ENCODE measurements around the gene NRCAM.

The NRCAM gene

DNA sequence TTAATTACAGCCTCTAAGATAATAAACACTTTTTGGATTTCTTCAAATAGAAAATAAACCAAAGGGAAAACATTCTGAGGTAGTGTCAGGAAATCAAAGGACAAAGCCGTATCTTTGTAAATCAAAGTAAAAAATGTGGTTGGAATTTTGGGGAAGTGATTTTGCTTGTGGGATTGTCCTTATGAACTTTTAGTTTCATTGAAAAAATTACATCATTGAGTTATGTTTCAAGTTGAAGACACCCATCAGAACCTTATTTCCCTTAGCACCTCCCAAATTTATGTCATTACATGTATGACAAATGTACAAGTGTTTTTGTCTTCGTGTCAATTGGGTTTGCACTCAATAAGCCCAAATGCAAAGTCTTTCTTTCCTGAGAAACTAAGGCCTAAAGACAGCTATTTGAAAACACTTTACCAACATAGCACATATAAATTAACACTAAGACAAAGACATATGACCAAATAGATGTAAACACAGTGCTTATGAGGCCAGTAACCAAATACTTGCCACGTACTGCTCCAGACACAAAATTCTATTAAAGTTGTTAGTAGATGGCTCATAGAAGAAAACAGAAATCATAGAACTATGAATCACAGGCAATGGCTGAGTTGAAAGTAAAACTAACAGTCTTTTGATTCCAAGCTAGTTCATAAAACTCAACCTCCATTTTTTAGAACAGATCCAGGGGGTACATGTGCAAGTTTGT is 299.2 kb downstream of the NRCAM start:
- DNase-seq (ENCODE audit: low spot score): no peak

DNA sequence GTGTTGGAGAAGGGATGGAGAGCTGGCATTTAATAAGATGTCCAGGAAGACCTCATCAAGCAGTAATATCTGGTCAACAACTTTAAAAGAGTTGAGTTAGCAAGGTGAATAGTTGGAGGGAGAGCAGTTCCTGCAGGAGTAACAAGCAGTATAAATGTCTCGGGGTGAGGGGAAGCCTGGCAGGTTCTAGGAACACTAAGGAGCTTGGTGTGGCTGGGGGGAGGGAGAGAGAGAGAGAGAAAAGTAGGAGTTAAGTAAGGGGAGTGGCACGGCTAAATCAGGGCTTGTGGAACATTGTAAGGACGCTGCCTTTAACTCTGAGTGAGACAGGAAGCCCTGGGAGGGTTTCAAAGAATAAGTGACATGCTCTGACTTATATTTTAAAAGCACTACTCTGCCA is 304.0 kb downstream of the NRCAM start:
- no peak for DNase-seq (ENCODE audit: low spot score)

DNA sequence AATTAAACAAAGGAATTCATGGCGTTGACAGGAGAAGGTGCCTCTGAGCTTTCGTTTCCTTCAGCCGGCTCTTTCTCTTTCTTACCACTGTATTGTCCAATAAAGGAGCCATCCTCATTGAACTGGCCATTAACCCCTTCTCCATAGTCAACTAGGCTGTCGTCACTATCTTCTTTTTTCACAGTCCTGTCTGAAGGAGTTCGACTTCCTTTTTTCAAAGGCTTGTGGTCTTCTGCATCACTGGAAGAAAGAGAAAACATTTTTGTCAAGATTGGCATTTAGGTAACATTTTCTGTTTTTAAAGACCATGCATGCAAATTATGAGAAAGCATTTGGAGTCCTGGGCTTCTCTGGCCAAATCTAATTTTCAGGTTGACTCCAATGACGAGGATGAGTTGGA is 306.3 kb downstream of the NRCAM start:
- no peak for DNase-seq (ENCODE audit: low spot score)

DNA sequence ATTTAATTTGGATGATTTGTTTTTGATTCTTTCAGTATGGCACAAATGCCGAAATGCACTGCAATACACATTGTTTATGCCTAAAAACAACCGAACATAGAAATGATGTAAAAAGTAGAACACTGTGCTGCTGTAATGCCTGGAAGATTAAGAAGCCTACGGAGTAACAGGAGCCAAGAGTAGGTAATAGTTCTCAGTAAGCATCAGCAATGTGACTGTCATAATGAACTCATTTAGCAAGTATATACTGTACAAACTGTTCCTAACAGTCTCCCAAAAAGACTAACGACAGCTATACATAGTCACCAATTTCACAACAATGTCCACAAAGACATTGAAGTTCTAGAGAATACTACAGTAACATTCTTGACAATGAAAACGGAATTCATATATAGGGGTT is 307.1 kb downstream of the NRCAM start:
- no peak for DNase-seq (ENCODE audit: low spot score)

DNA sequence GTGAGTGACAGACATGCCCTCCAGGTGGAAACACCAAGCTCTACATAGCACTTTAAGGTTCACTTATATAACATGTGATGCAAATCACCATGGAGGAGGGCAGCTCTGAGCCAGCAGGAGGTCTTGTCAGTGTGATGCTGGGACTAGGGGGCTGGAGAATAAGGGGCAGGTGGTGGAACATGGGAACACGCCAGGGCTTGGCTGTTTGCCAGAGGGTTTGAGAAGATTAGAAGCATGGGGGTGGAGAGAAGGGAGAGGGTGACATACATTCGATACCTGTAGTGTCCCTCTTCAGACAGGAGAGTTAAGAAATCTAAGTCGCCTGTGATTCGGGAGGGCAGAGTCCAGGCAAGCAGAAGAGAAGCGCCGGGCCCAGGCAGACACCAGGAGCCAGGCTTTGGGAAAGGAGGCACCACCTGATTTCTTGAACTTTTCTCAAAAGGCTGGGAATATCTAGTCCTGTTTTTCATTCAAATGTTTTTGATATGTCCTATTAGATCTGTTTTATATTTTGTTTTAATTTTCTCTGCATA is 309.1 kb downstream of the NRCAM start:
- no peak for DNase-seq (ENCODE audit: low spot score)

DNA sequence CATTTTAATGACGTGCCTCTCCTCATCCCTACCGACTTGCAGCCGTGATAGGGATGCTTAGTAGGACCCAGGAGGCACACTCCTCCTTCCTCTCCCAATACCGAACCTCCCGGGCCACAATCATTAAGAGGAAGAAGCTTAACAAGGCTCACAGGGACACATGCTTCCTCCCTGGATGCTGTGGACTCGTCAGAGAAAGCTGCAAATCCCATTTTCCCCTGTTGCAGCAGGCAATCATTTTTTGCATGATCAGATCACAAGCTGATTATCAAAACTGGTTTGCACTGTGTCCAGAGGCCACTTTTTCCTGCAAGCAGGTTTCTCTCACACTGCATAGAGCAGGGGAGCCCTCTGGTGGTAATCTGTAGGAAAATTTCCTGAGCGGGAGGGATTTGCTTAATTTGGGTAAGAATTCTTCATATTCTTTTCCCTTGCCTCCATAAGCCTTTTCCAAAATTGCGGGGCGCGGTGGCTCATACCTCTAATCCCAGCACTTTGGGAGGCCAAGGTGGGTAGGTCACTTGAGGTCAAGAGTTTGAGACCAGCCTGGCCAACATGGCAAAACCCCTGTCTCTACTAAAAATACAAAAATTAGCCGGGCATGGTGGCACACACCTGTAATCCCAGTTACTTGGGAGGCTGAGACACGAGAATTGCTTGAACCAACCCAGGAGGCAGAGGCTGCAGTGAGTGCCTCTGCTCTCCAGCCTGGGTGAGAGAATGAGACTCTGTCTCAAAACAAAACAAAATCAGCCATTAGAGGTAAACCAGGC is 310.0 kb downstream of the NRCAM start:
- DNase-seq (ENCODE audit: low spot score): peak; percentile 5

DNA sequence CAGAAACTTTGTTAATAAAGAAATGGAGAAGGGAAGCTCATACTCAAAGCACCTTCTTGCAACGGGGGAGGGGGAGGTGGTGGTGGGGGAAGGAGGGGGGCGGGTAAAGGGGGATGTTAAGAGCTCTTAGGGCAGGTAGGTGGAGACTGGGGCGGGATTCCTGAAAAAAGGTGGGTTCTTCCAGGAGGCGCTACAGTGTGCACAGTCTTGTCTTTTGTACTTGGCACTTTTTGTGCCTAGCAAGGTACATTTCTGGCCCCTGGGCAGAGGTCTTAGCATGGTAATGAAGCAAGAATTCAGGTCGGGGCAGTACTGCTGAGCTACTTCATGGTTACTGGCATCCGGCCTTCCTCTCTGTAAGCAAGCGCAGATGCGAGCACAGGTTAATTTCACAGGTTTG is 310.8 kb downstream of the NRCAM start:
- no peak for DNase-seq (ENCODE audit: low spot score)

DNA sequence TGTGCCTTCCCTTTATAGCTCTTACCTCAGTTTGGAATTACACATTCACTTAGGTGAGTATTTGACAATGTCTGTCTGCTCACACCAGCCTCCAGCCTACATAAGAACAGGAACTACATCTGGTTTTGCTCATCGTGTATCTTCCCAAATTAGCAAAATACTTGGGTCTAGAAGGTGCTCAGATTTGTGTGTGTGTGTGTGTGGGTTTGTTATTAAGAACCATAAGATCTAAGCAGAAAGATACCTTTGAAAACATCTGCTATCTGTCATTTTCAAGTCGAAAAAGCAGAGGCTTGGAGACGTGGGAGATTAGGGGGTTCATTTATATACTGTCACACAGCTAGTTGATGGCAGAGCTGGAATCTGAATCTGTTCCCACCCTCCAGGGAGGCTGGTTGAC is 311.3 kb downstream of the NRCAM start:
- DNase-seq (ENCODE audit: low spot score): no peak

DNA sequence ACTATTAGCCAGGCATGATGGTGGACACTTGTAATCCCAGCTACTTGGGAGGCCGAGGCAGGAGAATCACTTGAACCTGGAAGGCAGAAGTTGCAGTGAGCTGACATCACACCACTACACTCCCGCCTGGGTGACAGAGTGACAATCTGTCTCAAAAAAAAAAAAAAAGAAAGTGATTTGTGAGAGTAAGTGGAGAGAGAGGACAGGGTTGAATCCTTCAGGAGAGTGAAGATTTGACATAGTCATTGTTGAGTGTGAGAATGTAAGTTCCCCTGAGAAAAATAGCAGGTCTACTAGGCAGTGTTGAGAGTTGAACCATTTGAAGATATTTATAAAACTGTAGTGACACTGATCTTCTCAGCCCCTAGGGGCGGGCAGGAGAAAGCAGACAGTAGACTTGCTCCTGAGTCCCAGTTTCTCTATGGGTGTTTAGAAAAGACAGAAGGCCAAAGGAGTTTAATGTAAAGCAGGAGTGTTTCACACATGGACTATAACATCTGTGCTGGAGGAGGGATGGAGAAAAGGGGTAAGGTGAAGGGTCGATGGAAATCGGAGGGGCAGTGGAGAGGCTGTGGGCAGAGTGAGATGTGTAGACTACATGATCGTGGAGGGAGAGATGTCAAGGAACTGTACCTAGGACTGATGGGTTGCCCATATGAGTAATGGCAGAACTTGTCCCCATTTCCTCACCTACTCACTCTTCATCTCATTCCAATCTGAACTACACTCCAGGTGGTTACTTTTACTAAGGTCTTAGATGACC is 312.4 kb downstream of the NRCAM start:
- no peak for DNase-seq (ENCODE audit: low spot score)

DNA sequence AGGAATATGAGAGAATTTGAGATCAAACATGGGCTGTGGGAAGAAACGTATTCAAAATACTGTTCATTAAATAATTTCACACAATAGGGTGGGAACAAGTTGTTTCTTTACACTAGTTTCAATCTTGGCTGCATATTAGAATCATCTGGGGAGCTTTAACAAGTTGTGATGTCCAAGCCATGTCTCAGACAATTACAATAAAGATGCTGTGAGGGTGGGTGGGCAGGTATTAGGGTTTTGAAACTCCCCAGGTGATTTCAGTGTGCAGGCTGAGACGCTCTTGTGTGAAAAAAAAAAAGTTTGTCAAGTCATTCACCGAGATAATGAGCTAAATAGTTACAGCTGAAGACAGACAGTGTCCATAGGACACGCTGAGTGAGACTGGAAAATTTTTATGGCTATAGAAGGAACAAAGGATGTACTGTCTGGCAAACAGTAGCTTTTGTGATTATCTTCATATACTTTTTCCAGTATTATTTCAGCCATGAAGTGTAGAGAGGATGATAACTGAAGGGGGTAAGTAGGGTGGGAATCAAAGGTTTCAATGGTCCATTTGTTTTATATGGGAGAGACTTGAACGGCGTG is 313.5 kb downstream of the NRCAM start:
- no peak for DNase-seq (ENCODE audit: low spot score)

DNA sequence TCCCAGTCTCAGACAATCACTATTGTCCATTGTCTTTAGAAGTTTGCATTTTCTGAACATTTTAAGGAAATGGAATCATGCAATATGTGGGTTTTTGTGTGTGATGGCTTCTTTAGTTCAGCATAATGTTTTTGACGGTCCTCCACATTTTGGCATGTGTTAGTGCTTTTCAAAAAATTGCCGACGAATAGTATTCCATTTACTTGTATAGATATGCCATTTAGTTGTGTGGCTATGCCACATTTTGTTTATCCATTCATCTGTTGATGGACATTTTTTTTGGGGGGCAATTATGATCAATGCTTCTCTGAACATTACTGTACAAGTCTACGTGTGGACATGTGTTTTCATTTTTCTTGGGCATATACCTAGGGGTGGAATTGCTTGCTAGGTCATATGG is 314.1 kb downstream of the NRCAM start:
- DNase-seq (ENCODE audit: low spot score): no peak

DNA sequence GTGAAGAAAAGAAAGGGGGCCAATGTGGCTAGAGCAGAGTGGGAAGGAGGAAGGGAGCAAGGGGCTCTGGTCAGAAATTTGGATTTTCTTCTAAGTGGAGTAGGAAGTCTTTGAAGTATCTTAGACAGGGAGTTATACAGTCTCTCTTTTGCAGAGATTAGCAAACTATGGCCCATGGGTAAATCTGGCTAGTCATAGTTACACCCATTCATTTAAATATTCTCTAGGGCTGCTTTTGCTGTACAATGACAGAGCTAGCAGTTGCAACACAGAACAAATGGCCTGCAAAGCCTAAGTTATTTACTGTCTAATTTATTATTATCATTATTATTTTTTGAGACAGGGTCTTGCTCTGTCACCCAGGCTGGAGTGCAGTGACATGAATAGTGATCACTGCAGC is 315.6 kb downstream of the NRCAM start:
- DNase-seq (ENCODE audit: low spot score): no peak

DNA sequence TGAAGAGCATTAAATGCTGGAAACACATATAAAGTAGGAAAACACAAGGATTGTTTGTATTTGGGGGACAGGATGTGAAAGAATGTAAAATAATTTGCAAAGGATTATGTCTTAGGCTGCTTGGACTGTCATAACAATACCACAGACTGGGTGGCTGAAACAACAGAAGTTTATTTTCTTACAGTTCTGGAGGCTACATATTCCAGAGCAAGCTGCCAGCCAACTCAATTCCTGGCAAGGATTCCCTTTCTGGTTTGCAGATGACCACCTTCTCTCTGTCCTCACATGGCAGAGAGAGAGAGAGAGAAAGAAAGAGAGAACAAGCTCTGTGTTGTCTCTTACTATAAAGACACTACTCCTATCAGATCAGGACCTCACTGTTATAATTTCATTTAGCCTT is 317.3 kb downstream of the NRCAM start:
- DNase-seq (ENCODE audit: low spot score): no peak

DNA sequence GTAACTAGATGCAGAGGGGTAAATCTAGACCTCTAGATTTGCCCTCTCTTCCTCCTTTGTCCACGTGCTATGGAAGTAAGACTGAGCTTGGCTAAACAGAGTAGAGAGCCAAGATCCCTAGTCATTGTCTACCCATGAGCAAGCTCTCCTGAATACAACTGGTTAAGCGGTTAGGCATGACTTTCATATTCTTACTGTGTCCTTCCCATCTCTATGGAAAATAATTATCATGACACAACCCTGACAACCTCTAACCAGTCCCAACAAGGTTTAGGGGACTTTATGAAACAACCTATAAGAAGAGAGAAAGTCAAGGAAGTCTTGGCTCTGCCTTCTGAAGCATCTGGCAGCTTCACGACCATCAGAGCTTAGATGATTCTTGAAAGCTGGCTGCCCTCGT is 318.2 kb downstream of the NRCAM start:
- DNase-seq (ENCODE audit: low spot score): no peak

DNA sequence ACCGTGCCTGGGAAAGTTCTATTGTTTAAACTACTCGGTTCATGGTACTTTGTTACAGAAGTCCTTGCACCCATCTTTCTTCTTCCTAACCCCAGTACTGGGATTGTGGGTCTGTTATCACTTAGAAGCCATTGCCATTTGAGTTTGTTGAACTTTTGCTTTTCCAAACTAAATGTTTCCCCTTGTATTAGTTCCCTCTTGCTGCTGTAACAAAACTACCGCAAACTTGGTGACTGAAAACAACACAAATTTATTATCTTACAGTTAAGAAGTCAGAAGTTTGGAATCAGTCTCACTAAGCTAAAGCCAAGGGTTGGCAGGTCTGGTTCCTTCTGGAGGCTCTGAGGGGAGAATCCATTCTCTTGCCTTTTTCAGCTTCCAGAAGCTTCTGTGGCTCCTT is 319.2 kb downstream of the NRCAM start:
- no peak for DNase-seq (ENCODE audit: low spot score)

DNA sequence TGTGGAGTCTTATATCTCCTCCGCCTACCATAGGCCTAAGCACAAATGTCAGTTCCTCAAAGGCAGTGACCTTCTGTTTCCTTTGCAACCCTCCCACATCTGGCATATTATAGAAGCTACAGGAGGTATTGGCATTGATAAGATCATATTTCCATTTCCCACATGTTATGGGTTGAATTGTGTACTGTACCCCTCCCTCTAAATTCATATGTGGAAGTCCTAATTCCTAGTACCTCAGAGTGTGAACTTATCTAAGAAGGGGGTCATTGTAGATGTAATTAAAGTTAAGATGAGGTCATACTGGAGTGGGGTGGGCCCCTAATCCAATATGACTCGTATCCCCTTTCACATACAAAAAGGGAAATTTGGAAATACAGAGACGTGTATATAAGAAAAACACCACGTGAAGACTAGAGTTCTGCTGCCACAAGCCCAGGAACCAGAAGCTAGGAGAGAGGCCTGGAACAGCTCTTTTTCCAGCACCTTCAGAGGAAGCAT is 320.0 kb downstream of the NRCAM start:
- no peak for DNase-seq (ENCODE audit: low spot score)

DNA sequence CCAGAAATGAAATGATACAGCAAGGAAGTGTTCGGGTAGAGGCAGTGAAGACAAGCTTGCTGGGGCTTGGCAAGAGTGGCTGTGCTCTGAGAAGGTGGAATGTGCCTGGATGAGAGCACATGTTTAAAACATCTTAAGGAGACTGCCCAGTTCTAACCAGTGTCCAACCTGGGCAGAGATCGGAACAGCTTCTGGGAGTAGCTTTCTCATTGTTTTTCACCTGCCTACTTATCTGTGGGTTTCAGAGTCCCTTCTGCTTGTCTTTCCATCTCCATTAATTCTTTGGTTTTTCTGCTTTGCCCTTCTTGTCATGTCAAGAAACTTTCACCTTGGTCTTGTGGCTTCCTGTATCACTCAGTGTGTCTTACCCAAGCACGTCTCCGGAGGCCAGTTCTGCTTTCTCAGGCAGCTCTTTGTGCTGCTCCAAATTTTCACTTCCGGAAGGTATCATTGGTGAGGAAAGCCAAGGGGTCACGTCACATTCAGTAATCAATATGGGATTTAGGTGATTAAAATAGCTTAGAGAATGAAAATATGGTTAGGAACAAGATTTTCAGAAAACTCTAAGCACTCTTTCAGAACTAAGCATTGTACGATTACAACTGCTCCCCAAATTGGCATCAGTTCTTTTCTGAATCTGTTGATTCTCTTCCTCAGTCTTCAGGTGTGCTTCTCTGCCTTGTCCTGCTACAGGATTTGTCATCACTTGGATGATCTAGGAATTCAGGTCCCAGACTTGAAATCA is 320.6 kb downstream of the NRCAM start:
- no peak for DNase-seq (ENCODE audit: low spot score)

DNA sequence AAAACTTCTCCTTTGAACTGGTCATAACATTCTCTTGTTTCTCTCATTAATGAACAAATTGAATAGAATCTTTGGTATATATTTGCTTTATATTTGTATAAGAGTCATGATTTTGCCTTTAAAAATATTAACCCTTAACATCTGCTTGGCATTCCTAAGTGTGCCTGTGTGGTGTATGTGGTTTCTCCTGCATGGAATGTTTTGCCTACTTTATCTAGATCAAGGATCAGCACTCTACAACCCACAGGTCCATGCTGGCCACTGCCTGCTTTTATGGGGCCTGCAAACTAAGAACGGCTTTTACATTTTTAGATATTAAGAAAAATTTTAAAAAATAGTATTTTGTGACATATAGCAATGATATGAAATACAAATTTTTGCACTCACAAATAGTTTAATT is 321.8 kb downstream of the NRCAM start:
- DNase-seq (ENCODE audit: low spot score): no peak

DNA sequence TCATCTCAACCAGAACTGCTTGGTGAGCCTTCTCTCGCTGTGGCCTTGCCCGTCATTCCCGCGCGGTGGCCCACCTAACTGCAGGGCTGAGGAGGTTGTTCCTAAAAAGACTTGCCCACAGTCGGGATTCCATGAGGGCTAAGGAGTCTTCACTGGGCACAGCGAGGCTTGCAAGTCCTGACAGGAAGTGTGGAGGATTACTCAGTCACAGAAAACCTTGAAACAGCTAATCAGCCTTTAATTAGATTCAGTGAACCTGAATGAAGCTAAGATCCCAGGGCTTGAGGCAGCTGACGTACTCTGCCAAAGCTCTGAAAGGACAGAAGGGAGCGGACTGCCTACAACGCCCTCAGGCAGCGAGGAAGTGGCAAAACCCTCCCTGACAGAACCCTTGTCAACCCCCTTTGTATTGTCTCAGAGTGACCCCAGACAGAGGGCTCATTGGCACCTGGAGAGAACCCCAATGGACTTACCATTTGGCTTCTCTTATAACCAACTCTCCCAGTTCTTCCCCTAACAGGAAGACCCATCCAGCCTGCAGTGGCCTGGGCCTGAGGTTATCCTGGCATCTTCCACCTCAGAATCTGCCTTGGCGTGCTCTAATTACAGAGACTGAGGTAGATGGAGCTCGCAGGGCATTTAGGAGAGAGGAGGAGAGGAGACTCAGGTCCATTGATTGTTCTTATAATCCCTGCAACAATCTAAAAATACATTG is 323.5 kb downstream of the NRCAM start:
- DNase-seq (ENCODE audit: low spot score): no peak

DNA sequence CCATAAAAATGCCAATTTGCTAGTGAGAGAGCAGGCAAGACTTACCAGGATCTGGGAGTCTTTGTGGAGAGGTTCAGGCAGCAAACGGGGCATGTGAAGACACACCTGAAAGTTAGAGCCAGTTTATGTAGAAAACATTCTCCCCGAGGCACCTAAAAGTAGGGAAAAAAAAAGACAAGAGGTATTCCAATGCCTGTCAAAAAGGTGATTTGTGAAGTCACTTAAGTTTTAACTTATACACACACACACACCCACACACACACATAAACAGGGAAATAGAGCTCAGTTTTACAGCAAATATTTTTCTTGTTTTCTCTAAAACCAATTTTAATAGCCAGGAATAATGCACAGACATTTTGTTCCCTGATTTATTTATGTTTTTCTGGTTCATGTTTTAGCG is 326.0 kb downstream of the NRCAM start, which contains the start of gene LAMB4:
LAMB4 (minus strand) TSS at position 101 of the 400 bp plus-strand sequence. CDS start 7,197 bp downstream, outside the sequence.
- no peak for DNase-seq (ENCODE audit: low spot score)

Measured in hematopoietic multipotent progenitor cell treated with erythropoietin and hydrocortisone succinate and interleukin-3 and kit ligand, for 15 days (in vitro differentiated cells).